Measurements from ENCODE around the gene CEND1. TPM values are rescaled to one million over a fixed set of nuclear protein-coding genes. Genes with fewer than 3 reads are reported as not detected.

CEND1 gene
- total and polyA plus RNA-seq, 2 of the 13 experiments (the other 11 are each of a cell fraction or from before 2014, with no cell fraction given), result not detected

- no peak for TF ChIP-seq ZBED4 (CRISPR knock-in tag; IDR thresholded peaks at IDR 0.05; ENCODE audit: borderline replicate concordance)
- TF ChIP-seq ZNF432 (CRISPR knock-in tag; IDR thresholded peaks at IDR 0.05; ENCODE audit: borderline replicate concordance), result no peak
- no peak for TF ChIP-seq ZNF414 (CRISPR knock-in tag; IDR thresholded peaks at IDR 0.05)
- 0 out of 2 replicates have a peak, but pooled peaks have one; percentile 19 for TF ChIP-seq ZSCAN30 (CRISPR knock-in tag; IDR thresholded peaks at IDR 0.05)
- peak; percentile 62 for TF ChIP-seq ZNF563 (CRISPR knock-in tag; IDR thresholded peaks at IDR 0.05)
- no peak for TF ChIP-seq ZNF30 (CRISPR knock-in tag; IDR thresholded peaks at IDR 0.05)
- no peak for TF ChIP-seq ZNF280D (CRISPR knock-in tag; IDR thresholded peaks at IDR 0.05)
- TF ChIP-seq U2AF1 (optimal IDR thresholded peaks at IDR 0.05; ENCODE audit: low read depth, low read length), result no peak
- peak; percentile 41; the same call in 1 of the 2 replicates for TF ChIP-seq NR0B2 (CRISPR knock-in tag; IDR thresholded peaks at IDR 0.05)
- no peak for TF ChIP-seq CHD2 (IDR thresholded peaks at IDR 0.05; ENCODE audit: low read depth, low read length)
- TF ChIP-seq THAP7 (CRISPR knock-in tag; IDR thresholded peaks at IDR 0.05), result no peak
- no peak for TF ChIP-seq ARID2 (CRISPR knock-in tag; IDR thresholded peaks at IDR 0.05; ENCODE audit: borderline replicate concordance)
- peak; percentile 70; the same call in 1 of the 2 replicates for TF ChIP-seq GMEB1 (CRISPR knock-in tag; IDR thresholded peaks at IDR 0.05; ENCODE audit: borderline replicate concordance)
- no peak for TF ChIP-seq ZKSCAN5 (CRISPR knock-in tag; IDR thresholded peaks at IDR 0.05)
- peak; percentile 92 for TF ChIP-seq ARNT2 (CRISPR knock-in tag; IDR thresholded peaks at IDR 0.05; ENCODE audit: low read depth)
- no peak for TF ChIP-seq CENPX (CRISPR knock-in tag; IDR thresholded peaks at IDR 0.05)
- peak; percentile 49; the same call in 1 of the 2 replicates for TF ChIP-seq NR2C2 (CRISPR knock-in tag; IDR thresholded peaks at IDR 0.05; ENCODE audit: borderline replicate concordance)
These were observed 42.5 kb downstream of the CEND1 start, which contains the start of gene TALDO1 (continued) for GRCh38 chr11:747158-748006.

All from HepG2 (cell line).